ENCODE data around the gene SENP5.
A peak's percentile ranks its signal among the peaks of the same experiment; 100 is the strongest.

Gene SENP5

DNA sequence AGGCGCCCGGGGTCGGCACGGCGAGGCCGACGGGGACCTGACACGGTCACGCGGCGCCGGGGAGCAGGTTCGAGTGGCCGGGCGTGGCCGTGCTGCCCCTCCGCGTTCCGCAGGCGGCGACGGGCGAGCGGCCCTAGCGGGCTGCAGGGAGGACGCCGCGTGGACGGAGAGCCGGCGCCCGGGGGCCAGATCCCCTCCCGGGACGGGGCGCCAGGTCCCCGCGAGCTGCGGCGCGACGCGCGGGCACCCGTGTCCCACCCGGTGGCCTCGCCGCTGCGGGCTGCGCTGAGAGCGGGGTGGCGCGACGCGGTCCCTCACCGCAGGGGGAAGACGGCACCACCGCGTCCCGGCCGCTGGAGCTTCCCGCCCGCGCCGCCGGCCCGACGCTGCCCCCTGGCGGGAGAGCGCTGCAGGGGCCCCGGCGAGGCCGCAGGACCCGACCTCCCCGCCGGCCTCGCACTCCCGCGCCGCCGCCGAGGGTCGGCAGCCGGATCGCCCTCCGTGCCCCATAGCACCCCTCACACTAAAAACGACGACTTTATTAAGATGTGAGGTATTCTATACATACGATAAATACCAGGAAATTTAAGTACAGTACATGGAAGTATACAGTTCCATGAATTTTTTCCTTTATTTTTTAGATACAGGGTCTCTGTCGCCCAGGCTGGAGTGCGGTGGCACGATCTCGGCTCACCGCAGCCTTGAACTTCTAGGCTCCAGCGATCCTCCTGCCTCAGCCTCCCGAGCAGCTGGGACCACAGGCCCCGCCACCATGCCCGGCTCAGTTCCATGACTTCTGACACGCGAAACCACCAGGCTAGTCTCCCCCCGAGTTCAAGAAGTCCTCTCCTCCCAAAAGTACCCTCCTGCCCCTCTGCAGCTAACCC, 102.2 kb downstream of the SENP5 start:
- DNase-seq = peak; percentile 63 to 68

DNA sequence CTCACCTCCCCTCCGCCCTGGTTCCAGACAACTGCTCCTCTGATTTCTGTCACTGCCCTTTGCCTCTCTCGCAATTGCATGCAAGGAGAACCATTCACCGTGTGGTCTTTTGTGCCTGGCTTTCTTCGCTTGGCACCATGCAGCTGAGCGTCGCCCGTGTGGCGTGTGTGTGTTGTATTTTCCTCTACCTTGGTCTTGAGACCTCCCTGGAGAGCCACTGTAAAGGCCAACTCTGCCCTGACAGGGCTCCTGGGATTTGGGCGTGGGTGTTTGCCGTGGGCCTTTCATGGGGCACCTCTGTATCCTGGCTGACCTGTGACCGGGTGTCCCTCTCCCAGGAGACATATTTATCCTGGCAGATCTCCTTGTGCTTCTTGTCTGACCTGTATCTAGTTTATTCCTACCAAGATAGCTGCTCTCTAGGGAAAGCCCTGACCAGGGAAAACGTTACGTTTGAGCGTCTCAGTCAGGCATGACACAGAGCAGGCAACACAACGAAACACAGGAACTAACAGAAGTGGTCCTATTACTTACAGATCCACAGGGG, 102.9 kb downstream of the SENP5 start:
- no peak for DNase-seq

DNA sequence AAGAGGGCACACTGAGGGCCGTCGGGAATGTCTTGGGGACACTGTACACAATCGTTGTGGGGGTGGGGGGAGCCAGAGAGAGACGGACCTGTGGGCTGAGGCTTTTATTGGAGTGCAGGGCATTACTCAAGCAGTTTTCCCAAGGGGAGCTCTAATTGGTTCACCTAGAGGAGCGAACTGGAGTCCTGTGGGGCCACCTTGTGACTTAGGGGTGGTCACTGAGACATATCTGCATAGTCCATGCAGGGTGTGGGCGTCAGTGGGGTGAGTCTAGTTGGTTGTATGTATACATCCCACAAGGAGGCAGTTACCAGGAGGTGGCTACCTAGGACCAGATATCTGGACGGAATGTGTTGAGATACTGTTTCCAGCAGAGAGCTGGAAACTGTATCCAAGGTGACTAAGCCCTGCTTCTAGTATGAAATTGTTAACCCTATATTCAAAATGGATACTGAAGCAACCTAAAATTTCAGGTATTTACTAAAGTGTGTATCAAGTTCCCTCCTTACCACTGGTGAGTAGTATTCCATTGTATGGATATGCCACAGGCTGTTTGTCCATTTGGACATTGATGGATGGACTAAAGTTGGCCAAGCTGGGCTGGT, 103.5 kb downstream of the SENP5 start:
- no peak for DNase-seq

DNA sequence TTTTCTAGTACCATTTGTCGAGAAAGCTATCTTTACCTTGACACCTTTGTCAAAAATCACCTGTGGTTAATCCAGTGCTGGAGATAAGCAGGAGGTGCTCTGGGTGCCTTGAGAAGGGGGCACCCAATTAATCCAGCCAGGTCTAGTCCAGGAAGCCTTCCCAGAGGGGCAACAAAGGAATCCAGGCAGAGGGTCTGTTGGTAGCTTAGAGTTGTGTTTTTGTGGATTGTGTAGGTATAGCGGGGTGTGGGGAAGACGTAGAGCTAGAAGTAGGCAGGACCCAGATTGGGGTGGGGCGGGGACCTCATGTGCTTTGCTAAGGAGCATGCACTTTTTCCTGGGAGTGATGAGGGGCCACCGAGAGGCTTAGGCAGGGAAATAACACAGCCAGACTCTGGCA, 106.9 kb downstream of the SENP5 start:
- no peak for DNase-seq

DNA sequence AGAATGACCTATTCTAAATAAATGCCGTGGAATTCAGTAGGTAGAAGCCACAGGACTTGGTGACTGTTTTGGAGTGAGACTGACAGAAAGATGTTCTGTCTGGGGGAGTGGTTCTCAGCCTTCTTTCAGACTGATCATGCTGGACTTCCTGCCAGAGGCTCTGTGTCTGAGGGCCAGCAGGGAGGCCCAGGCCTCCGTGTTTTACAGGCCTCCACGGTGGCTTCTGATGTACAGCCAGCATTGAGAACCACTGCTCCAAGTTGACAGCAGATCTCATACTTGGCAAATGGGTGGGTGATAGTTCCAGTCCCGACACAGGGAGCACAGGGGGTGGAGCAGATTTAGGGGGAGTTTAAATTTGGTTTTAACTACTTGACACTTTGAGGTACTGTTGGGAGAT, 107.6 kb downstream of the SENP5 start:
- DNase-seq = no peak

DNA sequence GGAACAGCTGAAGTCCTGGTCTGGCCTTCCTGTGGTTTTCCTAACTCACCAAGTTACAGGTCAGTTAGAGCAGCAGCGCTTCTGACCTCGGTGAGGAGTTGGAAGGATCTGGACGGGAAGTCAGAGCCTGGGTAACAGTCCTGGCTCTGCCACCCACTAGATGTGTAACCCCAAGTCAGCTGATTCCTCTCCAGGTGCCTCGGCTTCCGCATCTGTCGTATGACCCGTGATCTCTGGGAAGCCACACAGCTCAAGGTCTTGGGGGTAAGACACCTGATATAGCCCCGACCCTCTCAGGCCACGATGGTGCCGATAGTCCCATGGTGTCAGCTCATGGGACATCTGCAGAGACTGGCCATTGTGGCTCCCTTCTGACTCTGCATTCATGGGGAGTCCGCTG, 109.2 kb downstream of the SENP5 start:
- DNase-seq = no peak

DNA sequence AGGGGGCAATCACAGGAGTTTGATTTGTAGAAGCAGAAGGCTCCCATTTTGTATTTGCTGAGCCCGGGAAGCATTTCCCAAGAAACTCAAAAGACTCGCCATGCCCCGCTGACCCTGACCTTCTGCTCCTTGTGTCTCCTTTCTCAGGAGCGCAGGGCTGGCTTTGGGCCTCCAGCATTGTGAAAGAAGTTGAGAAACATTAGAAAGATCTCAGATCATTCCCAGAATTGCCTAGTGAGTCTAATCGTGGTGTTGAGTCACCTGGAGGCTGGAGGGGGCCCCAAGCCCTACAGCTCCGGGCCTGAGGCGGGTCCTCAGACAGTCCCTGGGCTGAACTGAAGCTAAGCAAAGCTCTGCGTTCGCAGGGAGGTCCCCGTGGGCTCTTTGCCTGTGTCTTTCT, 111.8 kb downstream of the SENP5 start:
- no peak for DNase-seq

DNA sequence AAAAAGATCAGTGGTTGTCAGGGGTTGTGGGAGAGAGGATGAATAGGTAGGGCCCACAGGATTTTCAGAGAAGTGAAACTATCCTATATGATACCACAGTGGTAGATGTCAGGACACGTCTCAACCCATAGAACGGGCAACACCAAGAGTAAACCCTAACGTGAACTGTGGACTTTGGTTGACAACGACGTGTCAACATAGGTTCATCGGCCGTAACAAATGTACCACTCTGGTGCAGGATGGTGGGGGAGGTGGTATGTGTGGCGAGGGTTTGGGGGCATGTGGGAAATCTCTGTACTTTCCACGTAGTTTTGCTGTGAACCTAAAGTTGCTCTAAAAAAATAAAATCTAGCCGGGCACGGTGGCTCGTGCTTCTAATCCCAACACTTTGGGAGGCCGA, 113.9 kb downstream of the SENP5 start:
- no peak for DNase-seq

DNA sequence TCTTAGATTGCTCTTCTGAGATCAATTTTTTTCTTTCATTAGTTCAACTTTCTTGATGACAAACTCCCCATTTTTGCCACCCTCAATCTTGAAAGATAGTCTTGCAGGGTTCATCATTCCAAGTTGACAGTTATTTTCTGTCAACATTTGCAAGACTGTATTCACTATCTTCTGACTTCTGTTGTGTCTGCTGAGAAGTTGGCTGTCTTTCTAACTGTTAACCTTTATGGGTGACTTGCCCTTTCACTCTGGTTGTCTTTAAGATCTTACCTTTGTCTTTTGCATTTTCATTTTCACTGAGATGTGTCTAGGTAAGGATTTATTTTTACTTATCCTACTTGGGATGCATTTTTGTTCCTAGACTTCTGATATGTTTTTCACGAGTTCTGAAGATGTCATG, 115.5 kb downstream of the SENP5 start:
- DNase-seq = no peak

All from CD4-positive, alpha-beta T cell treated with Interleukin-4 for 1 hour (primary cell).